GM18511 (cell line): Measurements from ENCODE around the gene DNAJB5.
"Not testable (repeated sequence)": the region's sequence is repeated elsewhere in the genome, so short reads cannot be mapped to it uniquely, and the experiment has no call there.

Source experiments
- ATAC-seq: cut with Tn5 transposase; IDR thresholded peaks from one replicate; pipeline ENCODE4 v1.9.1; 2021; ENCODE audit warnings: mild to moderate bottlenecking, moderate library complexity; ENCODE audit not compliant: unreplicated experiment

Gene DNAJB5

DNA sequence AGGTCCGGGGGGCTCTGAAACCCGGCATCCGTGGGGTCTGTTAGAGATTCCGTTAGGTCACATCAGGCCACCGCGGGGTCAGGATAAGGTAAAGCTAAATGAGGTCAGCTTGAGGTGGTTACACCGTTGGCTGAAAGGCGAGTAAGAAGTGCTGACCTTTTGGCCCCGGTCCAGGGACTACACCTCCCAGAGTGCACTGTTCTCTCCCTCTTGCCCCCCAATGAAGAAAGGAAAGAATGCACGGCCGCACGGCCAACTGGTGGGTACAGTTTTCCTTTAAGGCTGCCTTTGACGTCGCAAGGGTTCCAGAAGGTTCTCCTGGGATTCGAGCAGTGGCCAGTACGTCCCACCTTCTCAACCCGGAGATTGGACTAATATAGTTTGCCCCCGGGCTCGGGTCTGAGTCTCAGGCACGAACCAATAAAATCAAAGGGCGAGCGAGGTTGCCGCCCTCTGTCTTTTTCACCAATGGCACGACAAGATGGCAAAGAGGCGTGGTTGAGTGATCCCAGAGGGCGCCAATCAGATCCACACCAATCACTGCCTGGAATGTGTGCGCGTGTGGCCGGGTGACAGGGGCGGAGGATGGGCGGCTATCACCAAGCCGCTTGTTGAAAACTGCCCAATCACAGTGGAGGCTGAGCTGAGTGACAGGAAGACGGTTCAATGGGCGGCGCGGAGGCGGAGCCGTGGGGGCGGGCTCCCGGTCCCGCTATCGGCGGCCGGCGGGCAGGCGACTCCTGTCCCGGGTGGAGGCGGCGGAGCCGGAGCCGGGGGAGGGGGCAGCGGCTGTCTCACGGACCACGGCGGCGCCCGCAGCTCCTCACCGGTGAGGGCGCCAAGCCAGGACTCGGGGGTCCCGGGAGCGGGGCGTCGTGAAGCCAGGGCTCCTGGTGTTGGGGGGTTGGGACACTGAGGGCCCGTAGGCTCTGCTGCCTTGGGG lies at the start of gene DNAJB5:
Gene DNAJB5 (plus strand): TSS at position 743 of the 943 bp plus-strand sequence. CDS start 886 bp downstream, outside the sequence.
- ATAC-seq = peak; percentile 86

DNA sequence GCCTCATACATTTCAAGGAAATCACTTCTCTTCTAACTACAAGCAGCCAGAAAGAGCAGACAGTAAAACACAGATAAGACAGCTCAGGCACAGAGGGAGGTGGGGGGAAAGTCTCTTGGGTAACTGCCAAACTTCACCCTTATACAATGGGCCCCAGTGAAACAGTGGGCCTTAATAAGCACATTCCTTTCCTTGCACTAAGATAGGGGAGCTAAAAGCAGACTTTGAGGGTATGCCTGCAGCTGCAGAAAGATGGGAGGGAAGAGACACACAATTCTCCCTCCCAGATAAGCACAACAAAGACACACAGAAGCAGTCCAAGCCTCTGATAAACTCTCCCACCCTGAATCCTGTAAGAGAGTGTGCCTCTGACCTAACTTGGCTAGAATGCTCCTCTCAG lies 49.6 kb upstream of the DNAJB5 start:
- ATAC-seq = not testable (repeated sequence)

DNA sequence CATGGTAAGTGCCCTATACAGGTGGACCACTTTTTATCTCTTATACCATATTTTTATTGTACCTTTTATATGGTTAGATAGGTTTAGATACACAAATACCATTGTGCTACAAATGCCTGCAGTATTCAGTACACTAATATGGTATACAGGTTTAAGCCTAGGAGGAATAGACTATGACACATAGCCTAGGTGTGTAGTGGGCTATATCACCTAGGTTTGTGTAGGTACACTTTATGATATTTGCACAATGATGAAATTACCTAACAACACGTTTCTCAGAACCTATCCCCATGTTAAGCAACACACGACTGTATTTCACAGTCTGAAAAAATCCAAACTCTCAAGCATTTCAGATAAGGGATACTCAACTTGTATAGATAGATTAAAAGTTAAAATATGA lies 41.1 kb upstream of the DNAJB5 start:
- ATAC-seq = no peak

DNA sequence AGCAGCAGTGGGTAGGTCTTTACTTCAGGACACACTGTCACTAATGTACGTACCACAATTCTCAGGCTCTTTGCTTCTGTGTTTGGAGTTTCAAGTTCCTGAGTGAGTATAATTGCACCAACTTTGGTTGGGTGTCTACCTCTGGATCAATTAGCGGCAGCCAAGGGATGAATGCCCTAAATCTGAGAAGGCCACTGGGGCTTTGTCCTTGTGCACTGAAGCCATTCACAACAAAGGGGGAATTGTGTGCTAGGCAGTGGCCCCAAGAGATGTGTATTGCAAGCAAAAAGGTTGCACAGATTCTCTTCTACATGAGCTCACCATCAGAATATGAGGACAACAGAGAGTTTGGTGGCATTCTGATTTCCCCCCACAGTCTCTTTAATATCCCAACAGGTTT lies 35.3 kb upstream of the DNAJB5 start:
- no peak for ATAC-seq

DNA sequence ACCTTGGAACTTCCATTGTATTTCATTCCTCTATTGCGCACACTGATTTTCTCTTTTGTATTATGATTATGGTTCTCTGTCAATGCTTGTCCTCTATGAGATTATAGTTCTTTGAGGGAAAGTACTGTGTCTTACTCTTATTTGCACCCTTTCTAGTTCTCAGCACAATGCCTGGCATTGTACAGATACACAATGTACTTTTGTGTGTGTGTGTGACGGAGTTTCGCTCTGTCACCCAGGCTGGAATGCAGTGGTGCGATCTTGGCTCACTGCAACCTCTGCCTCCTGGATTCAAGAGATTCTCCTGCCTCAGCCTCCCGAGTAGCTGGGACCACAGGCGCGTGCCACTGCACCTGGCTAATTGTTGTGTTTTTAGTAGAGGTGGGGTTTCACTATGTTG lies 33.5 kb upstream of the DNAJB5 start:
- not testable (repeated sequence) for ATAC-seq

DNA sequence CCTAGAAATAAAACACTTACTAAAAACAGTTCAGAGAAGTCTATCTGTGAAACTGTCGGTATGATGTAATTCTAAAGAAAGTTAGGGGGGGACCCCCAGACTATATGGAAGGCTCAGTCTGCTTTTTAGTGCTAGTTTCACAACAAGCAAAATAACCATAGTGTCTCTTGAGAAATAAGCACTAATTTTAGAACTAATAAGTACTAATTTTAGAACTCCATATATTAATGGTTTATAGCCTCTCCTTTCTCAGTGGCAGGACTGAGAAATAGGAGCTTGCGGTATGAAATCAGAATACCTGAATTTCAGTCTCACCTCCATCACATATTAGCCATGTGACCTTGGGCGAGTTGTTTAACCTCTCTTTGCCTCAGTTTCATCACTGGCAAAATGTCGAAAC lies 32.9 kb upstream of the DNAJB5 start:
- no peak for ATAC-seq

DNA sequence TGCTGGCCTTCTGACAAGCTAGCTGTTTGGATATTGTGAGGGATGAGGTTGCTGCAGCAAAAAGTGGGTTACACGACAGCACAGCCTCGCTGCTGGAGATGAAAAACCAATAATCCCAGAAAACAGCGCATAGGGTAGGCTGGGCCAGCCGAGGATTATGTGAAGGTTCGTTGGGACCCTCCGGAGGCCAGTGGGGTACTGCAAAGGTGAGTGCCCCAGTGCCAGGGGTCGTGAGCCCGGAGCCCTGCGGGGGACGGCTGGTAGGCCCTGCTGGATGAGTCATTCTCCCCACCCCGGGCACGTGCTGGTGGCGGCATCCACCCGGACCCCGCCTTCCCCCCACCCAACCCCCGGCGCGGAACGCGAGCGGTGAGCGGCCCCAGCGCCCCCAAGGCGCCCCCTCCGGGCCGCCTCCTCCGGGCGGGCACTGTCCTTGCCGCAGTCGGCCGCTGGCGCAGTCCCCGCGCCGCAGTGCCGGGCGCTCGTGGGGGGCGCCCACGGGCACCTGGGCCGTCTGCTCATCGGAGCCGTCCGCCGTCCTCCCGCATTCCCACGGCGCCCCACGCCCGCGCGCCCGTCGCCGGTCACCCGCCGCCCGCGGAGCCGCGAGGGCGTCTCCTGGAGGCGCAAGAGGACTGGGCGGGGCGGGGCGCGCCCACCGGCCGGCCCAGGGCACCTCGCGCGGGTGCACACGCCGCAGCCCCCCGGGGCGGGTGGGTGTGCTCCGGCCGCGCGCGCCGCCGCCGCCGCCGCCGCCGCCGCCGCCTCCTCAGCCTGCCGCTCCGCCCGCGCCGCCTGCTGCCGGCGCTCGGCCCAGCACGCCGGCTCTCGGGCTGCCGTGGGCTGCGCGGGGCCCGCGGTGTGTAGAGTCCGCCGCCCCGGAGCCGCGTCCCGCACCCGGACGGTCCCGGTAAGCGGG lies 31.8 kb upstream of the DNAJB5 start, which contains the start of gene PHF24:
Gene PHF24 (plus strand): TSS at position 794 of the 919 bp plus-strand sequence. CDS start 13,014 bp downstream, outside the sequence.
- ATAC-seq = no peak

DNA sequence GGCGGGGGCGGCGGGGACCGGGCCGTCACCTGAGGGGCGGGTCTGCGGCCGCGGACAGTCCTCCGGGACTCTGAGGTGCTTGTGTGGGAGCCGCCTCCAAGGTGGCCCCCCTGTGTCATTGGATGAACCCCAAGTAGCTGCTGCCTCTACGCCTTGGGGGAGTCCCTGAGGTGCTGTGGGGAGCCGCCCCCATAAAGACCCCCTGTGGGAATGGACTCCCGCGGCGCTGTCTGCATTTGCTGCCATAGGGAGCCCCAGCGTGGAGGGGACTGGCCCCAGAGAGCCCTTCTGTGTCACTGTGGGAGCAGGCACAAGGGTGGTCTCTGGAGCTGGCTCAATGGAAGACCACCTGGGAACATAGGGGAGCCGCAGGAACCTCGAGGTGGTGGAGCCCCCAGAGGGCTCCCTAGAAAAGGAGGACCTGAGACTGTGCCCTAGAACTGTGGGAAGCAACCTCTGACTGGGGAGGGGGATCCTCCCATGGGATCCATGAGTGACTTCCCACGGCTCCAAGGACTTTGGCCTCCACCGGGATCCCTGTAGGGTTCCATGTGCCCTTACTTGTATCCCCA lies 31.0 kb upstream of the DNAJB5 start:
- no peak for ATAC-seq

DNA sequence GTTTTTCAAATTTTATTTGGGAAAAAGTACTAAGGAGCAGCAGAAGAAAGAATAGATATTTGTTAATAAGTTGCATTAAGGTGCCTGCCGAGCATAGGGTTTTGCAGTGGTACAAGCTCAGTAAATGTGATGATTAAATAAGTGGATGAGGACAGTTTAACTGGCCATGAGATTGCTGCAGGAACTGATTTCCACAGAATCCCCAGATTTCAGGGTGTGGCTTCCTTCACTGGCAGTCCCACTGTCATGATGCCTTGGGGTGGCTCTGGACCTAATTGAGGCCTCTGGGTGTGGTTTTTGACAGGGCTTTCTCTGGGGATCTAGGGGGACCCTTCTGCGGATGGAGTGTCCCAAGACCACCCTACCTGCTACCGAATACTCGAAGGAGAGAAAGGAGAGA lies 30.1 kb upstream of the DNAJB5 start:
- no peak for ATAC-seq

DNA sequence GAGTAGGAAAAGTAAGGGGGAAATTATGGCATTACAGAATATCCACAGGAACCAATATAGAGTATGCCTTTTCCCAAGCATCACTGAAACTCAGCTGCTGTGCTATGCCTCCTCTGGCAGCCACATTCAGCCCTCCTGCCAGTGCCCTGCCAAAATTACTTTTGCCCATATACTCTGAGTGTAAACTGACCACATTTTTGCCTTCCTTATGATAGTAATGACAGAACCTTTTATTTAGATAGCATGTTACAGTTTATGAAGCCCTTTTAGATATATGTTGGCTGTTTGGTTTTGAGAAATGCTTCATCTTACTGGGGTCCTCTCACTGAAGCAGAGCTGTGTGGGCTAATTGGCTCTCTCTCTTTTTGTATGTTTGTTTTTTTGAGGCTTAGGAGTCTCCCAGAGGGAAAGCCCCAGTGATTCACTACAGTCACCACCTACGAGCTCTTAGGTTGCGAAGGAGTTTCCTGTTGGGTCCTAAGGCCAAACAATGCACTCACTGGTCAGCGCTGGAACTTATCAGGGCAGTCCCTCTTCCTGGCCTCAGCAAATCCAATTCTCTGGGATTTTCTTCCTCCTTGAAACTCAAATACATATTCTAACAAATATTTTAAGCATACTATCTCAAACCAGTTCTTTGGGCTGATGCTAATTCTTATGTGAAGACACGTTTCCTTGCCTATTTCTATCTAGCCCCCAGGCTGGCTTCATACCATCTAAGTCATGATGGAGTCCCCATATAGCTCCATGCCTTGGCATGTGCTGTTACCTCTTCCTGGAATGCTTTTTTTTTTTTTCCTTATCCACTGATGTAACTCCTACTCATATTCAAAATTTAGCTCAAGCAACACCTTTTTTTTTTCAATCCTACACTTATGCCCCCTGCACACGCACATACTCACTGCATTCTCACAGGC lies 27.7 kb upstream of the DNAJB5 start:
- no peak for ATAC-seq

DNA sequence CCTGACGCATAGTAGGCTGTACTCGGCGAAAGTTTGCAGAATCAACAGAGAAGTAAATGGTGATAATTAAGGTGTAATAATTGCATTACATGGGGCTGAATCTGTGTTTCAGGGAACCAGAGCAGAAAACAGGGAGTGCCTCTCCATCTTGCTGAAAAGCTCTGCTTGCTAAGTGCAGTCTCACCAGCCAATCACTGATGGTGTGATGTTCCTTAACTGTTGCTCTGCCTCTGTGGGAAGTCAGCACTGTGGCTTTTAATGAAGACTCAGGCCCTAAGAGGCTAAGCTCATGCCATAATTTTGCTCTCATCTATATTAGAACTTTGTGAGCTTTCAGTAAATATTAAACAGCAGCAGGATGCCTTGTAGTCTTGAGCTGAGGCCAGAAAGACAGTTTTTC lies 27.0 kb upstream of the DNAJB5 start:
- no peak for ATAC-seq

DNA sequence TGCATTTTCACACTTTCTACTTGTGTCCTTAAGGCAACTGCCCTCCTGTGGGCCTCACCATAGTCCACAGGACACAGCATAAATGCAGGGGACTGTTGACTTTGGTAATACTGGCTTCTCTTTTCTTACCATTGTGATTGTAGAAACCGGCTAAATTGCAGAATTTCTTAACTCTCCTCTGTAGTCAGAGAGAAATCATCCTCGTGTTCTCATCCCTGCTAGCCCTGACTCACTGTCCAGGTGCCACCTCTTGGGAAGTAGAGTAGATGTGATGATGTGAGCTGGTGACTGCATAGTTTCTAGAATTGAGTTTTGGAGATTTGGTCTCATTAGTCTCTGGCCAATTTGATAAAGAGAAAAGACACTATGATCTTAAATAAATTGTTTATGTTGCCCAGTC lies 26.0 kb upstream of the DNAJB5 start:
- ATAC-seq = no peak

DNA sequence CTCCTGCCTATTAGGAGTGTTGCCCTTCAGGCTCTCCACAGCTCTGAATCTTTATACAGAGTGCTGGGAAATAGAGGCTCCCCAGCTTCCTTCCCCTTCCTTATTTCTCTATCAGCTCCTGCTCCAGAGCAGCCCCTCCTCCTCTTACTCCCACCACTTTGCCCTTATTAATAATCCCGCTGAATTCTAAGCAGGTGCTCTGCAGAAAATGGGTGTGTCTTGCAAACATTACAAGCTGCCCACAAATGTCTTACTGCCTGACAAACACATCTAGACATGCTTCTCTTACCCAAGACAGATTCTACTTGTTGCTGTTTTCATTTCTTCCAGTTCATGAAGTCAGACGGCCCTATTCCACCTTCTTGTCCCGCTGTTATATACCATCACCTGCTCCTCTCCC lies 25.1 kb upstream of the DNAJB5 start:
- ATAC-seq = no peak

DNA sequence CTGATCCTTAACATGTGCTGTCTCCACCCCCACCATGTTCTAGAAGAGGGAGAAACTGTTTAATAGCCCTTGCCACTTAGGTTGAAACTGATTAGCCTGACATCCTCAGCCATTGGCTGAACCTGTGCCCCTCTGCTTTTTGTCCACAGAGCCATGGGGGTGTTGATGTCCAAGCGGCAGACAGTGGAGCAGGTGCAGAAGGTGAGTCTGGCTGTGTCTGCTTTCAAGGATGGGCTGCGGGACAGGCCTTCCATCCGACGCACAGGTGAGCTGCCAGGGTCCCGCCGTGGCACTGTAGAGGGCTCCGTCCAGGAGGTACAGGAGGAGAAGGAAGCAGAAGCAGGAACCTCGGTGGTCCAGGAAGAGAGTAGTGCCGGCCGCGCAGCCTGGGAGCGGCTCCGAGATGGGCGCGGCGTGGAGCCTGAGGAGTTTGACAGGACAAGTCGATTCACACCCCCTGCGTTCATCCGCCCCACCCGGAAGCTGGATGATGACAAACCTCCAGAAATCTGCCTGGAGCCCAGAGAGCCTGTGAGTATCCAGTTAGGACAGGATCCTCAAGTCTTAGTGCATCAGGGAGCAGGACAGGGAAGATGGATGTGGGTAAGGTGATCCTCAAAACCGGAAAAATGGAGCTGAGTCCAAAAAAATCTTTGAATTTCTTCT lies 18.3 kb upstream of the DNAJB5 start:
- no peak for ATAC-seq

DNA sequence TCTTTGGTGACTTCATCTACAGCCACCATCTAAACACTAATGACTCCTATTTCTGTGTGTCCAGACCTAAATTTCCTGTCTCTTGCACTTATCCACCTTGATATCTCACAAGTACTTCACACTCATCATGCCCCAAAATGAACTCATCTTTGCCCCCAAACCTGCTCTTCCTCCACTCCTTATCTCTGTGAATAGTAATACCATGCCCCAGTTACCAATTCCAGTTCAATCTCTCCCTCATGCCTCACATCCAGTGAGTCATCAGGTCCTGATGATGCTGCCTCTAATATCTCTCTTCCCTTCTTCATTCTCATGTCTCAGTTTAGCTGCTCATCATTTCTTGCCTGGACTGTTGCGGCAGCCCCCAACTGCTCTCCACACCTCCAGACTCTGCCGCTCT lies 14.9 kb upstream of the DNAJB5 start:
- no peak for ATAC-seq

DNA sequence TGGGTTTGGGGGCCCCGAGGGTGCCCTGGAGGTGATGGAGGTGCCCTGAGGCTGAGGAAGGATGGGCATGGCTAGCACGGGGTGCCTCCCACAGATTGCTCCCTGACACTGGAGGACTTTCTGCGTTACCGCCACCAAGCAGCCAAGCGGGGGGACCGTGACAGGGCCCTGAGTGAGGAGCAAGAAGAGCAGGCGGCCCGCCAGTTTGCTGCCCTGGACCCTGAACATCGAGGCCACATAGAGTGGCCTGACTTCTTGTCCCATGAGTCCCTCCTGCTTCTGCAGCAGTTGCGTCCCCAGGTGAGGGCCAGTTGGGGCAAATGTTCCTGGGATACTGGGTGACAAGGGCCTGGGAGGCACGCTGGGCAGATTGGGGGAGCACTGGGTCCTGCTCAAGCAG lies 13.1 kb upstream of the DNAJB5 start:
- ATAC-seq = no peak

DNA sequence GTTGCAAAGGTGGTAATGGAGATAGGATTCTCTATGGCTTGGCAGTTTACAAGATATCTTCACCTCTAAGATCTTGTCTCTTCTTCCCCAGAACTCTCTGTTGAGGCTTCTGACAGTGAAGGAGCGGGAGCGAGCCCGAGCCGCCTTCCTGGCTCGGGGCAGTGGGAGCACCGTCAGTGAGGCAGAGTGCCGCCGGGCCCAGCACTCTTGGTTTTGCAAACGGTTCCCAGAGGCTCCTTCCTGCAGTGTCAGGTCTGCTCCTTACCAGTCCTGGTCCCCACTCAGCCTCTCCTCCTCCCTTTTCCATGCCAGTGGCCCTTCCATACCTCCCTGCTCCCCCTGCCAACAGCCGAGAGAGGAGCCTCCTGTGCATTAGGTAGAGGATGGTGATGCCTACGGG lies 12.6 kb upstream of the DNAJB5 start:
- no peak for ATAC-seq

DNA sequence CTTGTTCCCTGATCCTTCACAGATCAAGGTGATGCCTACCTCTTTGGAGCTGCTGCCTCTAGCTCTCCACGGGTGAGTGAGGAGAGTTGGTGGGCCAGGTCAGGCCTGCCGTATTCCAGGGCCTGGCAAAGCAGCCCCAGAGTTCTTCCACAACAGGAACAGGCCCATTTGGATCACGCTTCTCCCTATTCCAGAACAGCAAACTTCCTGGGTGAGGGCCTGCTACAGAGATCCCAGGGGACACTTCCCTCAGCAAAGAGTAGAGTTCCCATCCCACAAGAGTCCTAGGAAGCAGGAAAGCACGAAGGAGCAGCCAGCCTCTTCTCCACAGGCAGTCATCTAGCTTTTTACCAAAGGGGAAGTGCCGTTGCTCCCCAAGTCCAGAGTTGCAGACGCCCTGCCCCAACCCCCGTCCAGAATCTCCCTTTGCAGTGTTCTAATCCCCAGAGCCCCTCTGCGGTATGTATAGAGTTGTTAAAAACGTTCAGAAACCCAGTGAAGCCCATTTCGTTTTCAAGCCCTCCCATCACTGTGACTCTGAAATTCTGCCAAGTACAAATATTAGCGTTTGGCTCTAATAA lies 9.3 kb upstream of the DNAJB5 start:
- no peak for ATAC-seq

DNA sequence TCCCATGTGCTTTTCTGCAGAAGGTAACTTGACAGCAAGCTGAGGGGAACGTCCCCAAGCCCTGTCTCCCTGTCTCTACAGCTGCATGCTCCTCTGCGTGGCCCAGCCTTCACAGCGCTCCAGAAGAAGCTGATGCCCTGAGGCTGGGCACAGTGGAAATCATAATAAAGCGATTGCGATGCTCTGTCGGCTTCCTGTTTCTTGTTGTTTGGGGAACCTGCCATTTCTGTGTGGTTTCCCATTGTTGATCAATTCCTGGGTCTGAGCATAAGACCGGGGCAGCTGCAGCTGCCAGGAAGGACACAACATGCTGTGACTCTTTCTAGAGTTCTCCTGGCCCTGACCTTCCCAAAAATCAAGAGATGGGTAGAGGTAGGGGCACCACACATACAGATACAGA lies 7.2 kb upstream of the DNAJB5 start:
- ATAC-seq = no peak
